DMS153 treated with DMSO at 0.1 percent for 48 hours (cell line): ENCODE data around the gene APEX1.
"Not testable (repeated sequence)": the region's sequence is repeated elsewhere in the genome, so short reads cannot be mapped to it uniquely, and the experiment has no call there.

Experiments
- DNase-seq: peaks from one replicate; lab custom pipeline; 2025; ENCODE audit not compliant: unreplicated experiment; lab: John Stamatoyannopoulos, UW

APEX1 gene

DNA sequence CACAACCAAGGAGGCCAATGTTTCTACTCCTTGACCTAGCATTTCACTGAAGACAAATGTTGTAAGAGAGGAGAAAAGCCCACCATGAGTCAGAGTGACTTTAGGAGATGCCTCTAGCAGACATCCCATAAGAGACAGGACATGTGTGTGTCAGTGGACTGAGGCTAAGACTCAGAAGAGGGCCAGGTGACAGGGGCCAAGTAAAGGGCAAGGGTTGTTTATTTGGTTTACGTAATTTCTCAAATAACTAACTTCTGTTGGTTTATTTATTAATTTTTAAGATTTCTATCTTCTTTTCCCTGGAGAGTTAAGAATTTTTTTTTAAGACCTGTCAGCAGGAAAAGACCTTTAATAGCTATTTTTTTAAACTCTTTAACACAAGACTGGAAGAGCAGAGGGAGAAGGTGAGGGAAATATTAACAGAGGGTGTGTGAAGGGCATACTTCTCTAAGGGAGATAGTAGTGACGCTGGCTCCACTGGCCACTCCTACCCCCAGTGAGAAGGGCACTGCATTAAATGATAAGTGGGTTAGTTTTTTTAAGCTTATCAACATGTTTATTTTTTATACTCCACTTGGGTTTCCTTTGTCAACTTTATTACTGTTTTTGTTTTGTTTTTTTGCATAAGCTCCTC, 17.6 kb downstream of the APEX1 start:
- no peak for DNase-seq

DNA sequence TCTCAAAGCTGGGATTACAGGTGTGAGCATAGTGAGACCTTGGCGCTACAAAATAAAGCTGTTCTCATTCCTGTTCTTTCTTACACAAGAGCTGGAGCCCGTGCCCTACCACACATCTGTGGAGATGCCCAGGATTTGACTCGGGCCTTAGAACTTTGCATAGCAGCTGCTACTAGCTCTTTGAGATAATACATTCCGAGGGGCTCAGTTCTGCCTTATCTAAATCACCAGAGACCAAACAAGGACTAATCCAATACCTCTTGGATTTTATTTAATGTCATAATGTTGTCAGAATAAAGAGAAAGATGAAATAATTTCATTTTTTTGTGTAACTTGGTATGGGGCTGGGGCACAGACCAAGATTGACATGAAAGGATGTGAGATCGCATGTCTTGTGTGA, 21.8 kb downstream of the APEX1 start:
- no peak for DNase-seq

DNA sequence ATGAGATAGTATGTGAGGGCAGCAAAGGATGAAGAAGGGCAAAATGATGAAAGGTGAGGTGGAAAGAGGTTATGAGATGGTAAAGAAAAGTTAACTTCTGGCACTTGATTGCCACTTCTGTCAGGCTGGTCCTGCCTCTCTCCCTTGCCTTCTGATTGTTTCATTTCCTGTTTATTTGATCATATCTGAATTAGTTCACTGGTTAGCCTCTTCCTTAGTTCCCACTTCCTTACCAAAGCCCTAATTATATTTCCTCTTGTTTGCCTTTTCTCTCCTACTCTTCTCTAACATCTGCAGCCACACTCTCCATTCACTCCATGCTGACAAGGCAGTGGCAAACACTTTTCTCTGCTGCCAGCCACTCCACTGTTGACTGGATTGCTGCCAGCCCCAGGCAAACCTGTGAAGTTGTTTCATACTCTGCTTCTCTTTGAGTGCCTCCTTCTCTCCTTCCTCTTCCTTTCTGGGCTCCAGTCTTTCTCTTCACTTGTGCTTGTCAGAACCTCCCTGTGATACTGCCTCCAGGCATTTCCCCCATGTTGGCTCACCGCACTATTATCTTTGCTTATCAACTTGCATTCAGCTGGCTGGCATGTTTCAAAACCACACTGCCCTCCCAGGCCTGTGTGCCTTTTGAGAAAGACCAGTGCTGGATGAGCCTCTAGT, 22.3 kb downstream of the APEX1 start:
- DNase-seq, result peak; percentile 16

DNA sequence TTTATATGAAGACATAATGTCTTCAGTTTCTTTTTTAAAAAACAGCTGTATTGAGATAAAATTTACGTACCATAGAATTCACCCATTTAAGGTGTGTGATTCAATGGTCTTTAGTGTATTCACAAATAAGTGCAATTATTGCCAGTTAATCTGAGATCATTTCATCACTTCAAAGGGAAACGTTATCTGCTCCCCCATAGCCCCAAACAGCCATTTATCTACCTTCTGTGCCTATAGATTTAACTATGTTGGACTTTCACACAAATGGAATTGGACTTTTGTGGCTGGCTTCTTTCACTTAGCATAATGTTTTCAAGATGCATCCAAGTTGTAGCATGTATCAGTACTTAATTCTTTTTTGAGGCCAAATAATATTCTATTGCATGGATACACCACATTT, 23.9 kb downstream of the APEX1 start:
- DNase-seq, result no peak

DNA sequence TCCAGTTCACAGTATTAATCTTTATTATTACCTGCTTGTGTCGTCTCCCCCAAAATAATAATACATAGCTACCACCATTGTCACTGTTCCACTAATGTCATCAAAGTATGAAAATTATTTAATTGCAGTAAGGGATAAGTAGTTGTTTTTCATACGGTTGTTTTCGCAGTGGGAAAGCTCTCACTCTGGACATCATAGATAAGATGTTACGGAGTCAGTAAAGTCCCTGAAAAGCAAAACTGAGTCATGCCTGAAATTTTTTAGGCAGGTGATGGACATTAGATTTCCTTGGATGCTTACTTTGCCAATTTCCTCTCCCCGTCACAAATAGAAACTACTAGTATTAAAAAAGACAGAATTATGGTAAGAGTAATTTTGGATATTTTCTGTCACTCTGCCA, 27.4 kb downstream of the APEX1 start:
- no peak for DNase-seq

DNA sequence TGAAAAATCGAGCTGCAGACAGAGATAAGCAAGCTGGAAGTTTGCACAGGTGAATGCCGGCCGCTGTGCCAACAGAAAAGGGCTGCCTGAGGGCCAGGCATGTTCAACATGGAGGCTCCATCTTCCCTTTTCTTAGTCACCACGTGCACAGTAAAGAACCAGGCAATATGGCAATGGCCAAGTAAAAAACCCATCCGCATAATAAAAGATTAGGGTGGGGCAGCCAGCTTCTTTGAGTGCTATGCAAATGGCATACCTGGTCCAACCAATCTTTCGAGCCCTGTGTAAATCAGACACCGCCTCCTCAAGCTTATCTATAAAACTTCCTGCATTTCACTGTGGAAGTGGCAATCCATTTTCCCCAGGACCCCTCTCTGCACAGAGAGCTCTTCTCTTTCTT, 30.9 kb downstream of the APEX1 start:
- no peak for DNase-seq

DNA sequence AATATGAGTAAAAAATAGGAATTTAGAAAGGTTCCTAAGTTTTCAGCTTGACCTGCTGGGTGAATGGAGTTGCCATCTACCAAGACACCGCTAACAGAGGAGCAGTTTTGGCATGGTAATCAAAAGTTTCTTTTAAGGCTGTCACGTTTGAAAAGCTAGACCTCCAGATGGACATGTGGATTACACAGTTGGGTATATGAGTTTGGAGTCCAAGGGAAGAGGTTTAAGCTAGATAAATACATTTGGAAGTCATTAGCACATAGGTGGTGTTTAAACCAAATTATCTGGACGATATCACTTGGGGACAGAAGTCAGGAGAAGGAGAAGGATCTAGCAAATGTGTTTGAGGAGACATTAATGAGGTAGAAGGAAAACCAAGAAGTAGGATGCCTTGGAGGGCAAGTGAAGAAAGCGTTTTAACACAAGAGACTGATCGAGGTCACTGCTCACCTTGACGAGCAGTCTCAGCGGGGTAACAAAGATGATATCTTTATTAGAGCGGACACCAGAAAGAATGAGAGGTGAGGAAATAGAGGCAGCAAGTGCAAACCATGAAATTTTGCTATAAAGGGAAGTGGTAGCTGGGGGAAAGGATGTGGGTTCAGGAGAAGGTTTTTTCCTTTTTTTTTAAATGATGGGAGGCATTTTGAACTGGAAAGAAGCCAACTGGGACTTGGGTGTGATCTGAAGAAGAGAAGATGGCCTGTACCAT, 31.8 kb downstream of the APEX1 start:
- DNase-seq, result no peak

DNA sequence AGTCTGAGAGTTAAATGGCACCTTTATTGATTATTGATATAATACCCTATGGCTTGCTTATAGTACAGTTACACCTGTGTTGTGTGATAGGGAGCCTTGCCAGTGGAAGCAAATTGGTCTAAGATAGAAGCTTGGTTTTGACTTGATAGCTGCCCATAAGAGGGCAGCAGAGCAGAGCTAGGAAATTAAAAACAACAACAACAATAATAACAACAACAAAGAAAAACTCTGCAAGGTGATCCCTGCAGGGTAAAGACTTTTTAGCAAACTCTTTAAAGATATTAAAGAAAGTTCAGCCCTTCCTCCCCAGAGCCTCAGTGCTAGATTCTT, 32.3 kb downstream of the APEX1 start:
- DNase-seq, result no peak

DNA sequence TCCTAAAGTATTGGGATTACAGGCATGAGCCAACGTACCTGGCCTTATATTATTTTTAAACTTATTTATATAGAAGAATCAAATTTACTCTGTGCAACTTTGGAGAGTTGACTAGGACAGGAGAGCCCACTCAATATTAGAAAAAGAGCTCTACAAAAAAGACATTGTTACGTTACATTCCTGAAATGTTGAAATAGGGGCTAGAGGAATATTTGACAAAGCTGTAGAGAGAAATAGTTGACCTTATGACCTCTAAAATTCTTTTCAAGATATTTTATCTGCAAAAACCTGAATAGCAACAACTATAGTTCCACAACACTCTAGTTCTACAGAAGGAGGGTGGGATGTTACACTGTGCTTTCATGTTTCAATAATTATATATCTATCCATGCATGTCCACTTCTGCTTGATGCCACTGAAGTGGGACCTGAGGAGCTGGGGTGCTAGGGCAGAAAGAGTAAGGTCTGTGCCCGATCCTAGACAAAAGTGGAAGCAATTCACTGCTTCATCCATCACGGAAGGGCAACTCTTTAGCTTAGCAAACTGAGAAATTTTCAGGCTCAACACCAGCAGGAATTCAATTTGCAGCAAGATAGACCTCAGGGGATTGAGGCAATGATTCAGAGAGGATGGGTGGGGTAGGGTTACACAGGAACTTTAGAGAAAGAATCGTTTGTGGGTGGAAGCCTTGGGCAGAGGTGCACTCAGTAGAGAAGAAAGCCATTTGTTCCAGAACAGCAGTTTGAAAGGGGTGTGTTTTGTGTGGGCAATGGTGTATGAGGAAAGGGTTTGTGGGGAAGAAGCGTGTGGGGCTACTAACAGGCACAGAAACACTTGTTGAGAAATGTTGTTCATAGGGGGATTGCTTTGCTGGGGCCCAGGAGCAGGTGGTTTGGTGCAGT, 34.3 kb downstream of the APEX1 start:
- no peak for DNase-seq

DNA sequence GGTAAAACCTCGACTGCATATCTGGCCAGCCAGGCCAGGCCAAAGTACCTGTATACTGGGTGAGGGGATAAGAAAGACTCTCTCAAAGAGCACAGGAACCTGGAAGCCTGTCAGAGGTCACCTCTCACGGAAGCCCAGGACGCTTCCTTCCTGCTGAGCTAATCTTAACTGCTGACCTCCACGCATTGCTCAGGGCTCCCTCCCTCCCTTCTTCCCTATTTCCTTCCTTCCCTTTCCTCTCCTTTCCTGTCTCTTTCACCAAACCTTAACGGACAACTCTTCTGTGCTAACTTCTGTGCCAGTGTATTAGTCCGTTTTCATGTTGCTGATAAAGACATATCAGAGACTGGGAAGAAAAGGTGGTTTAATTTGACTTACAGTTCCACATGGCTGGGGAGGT, 35.5 kb downstream of the APEX1 start:
- no peak for DNase-seq

DNA sequence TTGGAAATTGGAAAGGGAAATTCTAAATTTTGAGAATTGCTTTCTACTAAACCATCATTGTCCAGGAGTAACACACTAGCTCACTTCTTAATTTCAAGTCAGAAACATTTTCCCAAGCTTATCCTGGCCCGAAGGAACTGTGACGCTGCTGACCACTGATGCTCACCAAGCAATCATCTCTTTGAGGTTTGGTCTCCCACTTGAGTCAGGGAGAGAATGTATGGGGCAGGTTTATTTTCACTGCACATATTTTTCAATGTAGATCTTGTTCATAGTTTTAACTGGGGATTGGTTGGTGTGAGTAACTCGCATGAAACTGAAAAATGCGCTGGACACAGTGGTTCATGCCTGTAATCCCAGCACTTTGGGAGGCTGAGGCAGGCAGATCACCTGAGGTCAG, 37.5 kb downstream of the APEX1 start:
- DNase-seq, result no peak

DNA sequence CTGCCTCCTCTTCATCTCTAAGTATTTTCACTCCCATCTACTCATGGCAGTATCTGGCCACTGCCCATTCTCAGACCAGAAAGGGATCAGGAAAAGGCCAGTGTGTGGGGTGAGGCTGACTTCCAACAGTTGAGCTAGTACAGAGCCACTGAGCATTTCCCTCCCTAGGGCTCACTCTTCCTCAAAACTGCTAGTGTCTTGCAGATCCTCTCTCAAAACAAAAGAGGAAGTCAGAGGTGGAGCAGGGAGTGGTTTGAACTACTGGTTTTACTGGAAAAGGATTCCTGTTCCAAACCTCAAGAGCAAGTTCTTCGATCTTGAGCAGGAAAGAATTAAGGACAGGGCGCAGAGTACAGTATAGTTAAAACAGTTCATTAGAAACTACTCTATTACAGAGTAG, 38.6 kb downstream of the APEX1 start:
- DNase-seq, result no peak

DNA sequence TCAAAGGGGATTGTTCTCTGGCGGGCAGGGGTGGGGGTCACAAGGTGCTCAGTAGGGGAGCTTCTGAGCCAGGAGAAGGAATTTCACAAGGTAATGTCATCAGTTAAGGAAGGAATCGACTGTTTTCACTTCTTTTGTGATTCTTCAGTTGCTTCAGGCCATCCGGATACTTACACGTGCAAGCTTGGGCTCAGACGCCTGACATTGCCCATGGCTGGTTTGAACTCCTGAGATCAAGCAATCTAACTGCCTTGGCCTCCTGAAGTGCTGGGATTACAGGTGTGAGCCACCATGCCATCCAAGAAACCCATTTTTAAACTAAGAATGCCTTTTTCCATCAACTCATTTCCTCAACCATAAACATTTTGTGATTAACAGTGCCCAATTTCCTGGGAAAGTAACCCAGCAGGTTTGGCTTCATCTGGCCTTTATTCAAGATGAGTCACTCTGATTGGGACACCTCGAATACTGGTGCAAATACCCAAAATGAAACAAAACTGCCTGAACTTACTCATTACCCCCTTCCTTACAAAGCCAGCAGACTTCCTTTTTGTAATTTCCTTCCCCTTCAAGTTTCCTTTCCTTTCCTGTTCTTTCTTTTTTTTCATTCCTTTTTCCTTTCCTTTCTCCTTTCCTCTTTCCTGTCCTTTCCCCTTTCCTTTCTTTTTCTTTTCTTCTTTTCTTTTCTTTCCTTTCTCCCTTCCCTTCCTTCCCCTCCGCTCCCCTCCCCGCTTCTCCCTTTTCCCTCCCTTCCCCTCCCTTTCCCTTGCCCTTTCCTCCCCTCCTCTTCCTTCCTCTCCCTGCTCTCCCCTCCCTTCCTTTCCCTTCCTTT, 40.1 kb downstream of the APEX1 start:
- no peak for DNase-seq

DNA sequence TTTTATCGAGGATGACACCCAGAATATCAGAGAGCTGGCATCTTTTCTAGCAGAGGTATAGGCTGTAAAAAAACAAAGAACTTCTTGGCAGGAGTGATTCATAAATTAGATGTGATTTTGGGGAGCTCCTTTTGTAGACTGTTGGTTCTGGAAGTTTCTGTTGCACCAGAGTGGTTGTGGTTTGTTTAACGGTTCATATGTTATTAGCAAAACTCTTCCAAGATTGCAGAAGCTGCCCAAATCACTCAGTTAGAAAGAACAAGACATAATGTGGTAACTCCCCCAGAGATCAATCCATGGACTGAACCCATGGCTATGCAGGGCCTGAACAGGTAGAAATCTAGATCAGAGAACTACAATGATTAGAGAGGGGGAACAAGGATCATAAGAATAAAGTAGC, 43.6 kb downstream of the APEX1 start:
- no peak for DNase-seq

DNA sequence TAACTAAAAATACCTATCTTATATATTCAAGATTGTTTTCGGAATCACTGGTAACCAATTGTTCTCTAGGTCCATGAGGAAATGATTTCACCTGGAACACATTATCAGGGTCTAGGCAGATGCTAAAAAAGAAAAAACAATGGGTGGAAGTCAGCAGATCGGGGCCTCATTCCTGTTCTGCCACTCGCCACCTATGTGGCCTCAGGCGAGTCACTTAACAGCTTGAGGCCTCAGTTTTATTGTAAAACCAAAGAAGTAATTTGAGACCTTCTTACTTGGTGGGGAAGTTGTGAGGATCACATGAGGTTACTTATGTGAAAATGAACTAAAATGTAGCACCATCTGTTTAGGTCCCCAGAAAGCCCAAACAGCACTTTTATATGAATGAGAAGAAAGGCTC, 44.1 kb downstream of the APEX1 start:
- no peak for DNase-seq

DNA sequence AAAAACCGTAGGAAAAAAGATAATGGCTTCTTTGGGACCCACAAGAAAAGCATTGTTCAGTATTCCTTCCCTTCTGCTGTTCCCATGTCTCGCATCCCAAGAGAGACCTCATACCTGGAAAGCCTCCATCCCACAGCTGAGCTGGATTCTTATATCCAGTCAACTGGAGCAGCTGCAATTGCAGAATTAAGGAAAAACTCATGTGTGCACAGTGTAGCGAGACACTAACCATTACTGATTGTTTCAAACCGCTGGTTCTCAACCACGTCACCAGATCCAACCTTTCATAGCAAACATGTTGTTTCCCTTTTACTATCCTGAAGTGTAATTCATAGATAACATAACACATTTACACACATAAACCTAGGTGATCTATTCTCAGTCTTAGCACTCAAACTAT, 44.9 kb downstream of the APEX1 start:
- no peak for DNase-seq

DNA sequence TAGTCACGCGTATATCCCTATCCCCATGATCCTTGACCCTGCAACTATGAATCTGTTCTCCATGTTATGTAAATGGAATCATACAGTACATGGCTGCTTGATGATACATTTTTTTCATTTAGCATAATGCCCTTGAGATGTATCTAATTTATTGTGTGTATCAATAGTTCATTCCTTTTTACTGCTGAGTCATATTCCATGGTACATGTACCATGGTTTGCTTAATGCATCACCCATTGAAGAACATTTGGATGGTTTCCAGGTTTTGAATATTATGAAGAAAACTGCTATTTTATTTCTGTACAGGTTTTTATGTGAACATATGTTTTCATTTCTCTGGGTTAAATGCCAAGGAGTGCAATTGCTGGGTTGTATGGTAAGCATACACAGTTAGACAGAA, 46.3 kb downstream of the APEX1 start:
- no peak for DNase-seq

DNA sequence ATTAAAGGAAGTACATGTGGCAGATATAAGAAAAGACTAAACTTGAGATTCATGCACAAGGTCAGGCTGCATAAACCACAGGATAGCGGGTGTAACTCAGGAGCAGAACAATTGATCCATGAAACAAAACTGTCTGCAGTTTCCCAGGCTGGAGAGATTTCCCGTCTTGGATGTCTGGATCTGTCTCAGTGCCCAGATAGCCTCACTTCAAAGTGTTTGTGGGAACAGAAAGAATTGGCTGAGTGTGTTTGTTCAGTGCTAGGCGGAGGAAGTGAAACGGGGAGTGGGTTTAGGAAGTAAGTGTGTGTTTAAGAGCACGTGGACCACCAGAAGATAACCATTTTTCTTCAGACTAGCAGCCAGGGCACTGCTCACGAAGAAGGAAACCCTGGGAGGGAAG, 48.9 kb downstream of the APEX1 start:
- no peak for DNase-seq

DNA sequence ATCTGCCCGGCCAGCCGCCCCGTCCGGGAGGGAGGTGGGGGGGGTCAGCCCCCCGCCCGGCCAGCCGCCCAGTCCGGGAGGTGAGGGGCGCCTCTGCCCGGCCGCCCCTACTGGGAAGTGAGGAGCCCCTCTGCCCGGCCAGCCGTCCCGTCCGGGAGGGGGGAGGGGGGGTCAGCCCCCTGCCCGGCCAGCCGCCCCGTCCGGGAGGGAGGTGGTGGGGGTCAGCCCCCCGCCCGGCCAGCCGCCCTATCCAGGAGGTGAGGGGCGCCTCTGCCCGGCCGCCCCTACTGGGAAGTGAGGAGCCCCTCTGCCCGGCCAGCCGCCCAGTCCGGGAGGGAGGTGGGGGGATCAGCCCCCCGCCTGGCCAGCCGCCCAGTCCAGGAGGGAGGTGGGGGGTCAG, 51.2 kb downstream of the APEX1 start:
- DNase-seq, result not testable (repeated sequence)

DNA sequence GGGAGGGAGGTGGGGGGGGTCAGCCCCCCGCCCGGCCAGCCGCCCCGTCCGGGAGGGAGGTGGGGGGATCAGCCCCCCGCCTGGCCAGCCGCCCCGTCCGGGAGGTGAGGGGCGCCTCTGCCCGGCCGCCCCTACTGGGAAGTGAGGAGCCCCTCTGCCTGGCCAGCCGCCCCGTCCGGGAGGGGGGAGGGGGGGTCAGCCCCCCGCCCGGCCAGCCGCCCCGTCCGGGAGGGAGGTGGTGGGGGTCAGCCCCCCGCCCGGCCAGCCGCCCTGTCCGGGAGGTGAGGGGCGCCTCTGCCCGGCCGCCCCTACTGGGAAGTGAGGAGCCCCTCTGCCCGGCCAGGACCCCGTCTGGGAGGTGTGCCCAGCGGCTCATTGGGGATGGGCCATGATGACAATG, 51.7 kb downstream of the APEX1 start:
- DNase-seq, result not testable (repeated sequence)
